ENCODE results near the gene ZSCAN30.

DNA sequence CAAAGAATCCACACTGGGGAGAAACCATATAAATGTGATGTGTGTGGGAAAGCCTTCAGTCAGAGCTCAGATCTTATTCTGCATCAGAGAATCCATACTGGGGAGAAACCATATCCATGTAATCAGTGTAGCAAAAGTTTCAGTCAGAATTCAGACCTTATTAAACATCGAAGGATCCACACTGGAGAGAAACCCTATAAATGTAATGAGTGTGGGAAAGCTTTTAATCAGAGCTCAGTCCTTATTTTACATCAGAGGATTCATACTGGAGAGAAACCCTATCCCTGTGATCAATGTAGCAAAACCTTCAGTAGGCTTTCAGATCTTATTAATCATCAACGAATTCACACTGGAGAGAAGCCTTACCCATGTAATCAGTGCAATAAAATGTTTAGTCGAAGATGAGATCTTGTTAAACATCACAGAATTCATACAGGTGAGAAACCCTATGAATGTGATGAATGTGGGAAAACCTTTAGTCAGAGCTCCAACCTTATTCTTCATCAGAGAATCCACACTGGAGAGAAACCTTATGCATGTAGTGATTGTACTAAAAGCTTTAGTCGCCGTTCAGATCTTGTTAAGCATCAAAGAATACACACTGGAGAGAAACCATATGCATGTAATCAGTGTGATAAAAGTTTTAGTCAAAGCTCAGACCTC, 16.7 kb upstream of the ZSCAN30 start:
- TF ChIP-seq EZH2 (IDR thresholded peaks at IDR 0.05; ENCODE audit: borderline replicate concordance, control insufficient read depth, low read depth, low read length): no peak
- TF ChIP-seq, protein P1, sequence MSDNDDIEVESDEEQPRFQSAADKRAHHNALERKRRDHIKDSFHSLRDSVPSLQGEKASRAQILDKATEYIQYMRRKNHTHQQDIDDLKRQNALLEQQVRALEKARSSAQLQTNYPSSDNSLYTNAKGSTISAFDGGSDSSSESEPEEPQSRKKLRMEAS (IDR thresholded peaks at IDR 0.05; ENCODE audit: low read depth, low read length): no peak
- no peak for TF ChIP-seq GABPA (IDR thresholded peaks at IDR 0.05; ENCODE audit: low read depth)
- TF ChIP-seq, protein P2, sequence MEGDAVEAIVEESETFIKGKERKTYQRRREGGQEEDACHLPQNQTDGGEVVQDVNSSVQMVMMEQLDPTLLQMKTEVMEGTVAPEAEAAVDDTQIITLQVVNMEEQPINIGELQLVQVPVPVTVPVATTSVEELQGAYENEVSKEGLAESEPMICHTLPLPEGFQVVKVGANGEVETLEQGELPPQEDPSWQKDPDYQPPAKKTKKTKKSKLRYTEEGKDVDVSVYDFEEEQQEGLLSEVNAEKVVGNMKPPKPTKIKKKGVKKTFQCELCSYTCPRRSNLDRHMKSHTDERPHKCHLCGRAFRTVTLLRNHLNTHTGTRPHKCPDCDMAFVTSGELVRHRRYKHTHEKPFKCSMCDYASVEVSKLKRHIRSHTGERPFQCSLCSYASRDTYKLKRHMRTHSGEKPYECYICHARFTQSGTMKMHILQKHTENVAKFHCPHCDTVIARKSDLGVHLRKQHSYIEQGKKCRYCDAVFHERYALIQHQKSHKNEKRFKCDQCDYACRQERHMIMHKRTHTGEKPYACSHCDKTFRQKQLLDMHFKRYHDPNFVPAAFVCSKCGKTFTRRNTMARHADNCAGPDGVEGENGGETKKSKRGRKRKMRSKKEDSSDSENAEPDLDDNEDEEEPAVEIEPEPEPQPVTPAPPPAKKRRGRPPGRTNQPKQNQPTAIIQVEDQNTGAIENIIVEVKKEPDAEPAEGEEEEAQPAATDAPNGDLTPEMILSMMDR (IDR thresholded peaks at IDR 0.05 in 2 of 3, conservative IDR thresholded peaks at IDR 0.05 in 1 of 3; ENCODE audit: control insufficient read depth in 2 of 3, extremely low read depth in 1 of 3, insufficient read depth in 1 of 3, low read depth in 3 of 3, low read length in 3 of 3): no peak
- TF ChIP-seq BMI1 (IDR thresholded peaks at IDR 0.05; ENCODE audit: borderline replicate concordance): no peak
- TF ChIP-seq, protein P3, sequence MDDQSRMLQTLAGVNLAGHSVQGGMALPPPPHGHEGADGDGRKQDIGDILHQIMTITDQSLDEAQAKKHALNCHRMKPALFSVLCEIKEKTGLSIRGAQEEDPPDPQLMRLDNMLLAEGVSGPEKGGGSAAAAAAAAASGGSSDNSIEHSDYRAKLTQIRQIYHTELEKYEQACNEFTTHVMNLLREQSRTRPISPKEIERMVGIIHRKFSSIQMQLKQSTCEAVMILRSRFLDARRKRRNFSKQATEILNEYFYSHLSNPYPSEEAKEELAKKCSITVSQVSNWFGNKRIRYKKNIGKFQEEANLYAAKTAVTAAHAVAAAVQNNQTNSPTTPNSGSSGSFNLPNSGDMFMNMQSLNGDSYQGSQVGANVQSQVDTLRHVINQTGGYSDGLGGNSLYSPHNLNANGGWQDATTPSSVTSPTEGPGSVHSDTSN (IDR thresholded peaks at IDR 0.05; ENCODE audit: insufficient replicate concordance, low read depth, low read length): no peak
- TF ChIP-seq TAF1 (IDR thresholded peaks at IDR 0.05; ENCODE audit: borderline replicate concordance, low read depth, low read length): no peak
- no peak for TF ChIP-seq MEF2B (IDR thresholded peaks at IDR 0.05; ENCODE audit: partially characterized antibody, poor library complexity, severe bottlenecking)
- TF ChIP-seq EP300 (IDR thresholded peaks at IDR 0.05; ENCODE audit: borderline replicate concordance in 1 of 2, control insufficient read depth in 1 of 2, low read depth in 2 of 2, low read length in 2 of 2): no peak
- no peak for TF ChIP-seq BACH1 (IDR thresholded peaks at IDR 0.05; ENCODE audit: borderline replicate concordance)
- no peak for TF ChIP-seq SUZ12 (IDR thresholded peaks at IDR 0.05; ENCODE audit: unreplicated experiment)
- TF ChIP-seq RAD21 (IDR thresholded peaks at IDR 0.05; ENCODE audit: insufficient read depth, low read depth, low read length): no peak
- TF ChIP-seq POLR2A (IDR thresholded peaks at IDR 0.05; ENCODE audit: low read depth, low read length): no peak
- no peak for TF ChIP-seq CREM (IDR thresholded peaks at IDR 0.05; ENCODE audit: low read depth)

Measured in GM12878 (cell line).